ENCODE measurements around the gene PCNT. TPM values are rescaled to one million over a fixed set of nuclear protein-coding genes. Genes with fewer than 3 reads are reported as not detected.

Gene PCNT
- total and polyA plus RNA-seq, 9 of the 15 experiments (the other 6 are each of a cell fraction or from before 2014, with no cell fraction given) = 9.1 to 53.5 (median 31.3) TPM

DNA sequence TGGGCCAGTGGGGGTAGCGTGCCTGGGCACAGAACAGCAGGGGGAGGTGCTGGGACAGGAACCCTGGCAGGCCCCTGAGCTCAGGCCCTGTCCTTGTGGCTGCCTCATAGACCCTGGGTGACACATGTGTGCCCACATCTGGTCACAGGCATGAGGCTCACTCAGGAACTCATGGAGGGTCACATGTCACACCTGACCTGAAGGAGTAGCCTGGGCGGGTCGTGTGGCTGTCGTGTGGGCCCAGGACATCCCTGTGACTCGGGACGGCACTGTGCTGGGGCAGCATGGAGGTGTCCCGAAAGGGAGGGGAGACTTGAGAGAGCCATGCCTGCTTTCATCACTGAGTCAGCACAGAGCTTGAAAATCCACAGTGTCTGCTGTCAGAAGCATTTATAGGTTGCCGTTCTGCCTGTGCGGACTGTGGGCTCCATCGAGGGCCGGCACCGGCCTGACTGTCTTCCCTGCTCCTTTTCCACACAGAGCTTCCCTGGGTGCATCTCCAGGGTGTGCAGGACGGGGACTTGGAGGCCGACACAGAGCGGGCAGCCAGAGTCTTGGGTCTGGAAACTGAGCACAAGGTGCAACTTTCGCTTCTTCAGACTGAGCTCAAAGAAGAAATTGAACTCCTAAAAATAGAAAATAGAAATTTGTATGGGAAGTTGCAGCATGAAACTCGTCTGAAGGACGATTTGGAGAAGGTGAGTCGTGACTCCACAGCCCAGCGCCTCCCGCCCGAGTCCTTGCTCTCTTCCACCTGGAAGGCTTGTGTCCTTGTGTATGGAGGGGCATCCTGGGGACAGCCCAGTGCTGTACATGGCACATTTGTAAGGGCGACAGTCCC is 32.8 kb downstream of the PCNT start:
- no peak overlapping the region for H3K4me3 ChIP-seq
- BruUV-seq (replicated peaks) = no TSS peak
- peaks cover 0 to 11% of the 10 kb centered on the region in 2 experiments; a peak in 1 of 5 replicates for H3K4me1 ChIP-seq (replicated peaks in 1 of 2; ENCODE audit: control insufficient read depth in 2 of 2, insufficient read depth in 2 of 2, low read length in 2 of 2)
- TF ChIP-seq ZNF507 (tag; conservative IDR thresholded peaks at IDR 0.05) (no peak), ZNF445 (CRISPR knock-in tag; IDR thresholded peaks at IDR 0.05; ENCODE audit: low read depth) (no peak), NCOA2 (IDR thresholded peaks at IDR 0.05; ENCODE audit: partially characterized antibody in 2 of 2) (no peak), ZNF75A (CRISPR knock-in tag; IDR thresholded peaks at IDR 0.05) (no peak), SIRT6 (IDR thresholded peaks at IDR 0.05; ENCODE audit: low read depth, low read length) (no peak), NFRKB (IDR thresholded peaks at IDR 0.05; ENCODE audit: low read depth) (no peak), CC2D1A (IDR thresholded peaks at IDR 0.05) (no peak), RFX7 (CRISPR knock-in tag; IDR thresholded peaks at IDR 0.05) (no peak), ZNF24 (IDR thresholded peaks at IDR 0.05) (no peak), ZC3H8 (IDR thresholded peaks at IDR 0.05) (no peak), ZNF551 (CRISPR knock-in tag; IDR thresholded peaks at IDR 0.05) (no peak), MCM5 (IDR thresholded peaks at IDR 0.05; ENCODE audit: low read depth) (no peak), ZNF324 (CRISPR knock-in tag; IDR thresholded peaks at IDR 0.05) (no peak), FOS (IDR thresholded peaks at IDR 0.05; ENCODE audit: extremely low read depth, insufficient read length) (no peak)
- TF ChIP-seq, protein P1, sequence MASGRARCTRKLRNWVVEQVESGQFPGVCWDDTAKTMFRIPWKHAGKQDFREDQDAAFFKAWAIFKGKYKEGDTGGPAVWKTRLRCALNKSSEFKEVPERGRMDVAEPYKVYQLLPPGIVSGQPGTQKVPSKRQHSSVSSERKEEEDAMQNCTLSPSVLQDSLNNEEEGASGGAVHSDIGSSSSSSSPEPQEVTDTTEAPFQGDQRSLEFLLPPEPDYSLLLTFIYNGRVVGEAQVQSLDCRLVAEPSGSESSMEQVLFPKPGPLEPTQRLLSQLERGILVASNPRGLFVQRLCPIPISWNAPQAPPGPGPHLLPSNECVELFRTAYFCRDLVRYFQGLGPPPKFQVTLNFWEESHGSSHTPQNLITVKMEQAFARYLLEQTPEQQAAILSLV (tag; IDR thresholded peaks at IDR 0.05) = no peak
- TF ChIP-seq, protein P2, sequence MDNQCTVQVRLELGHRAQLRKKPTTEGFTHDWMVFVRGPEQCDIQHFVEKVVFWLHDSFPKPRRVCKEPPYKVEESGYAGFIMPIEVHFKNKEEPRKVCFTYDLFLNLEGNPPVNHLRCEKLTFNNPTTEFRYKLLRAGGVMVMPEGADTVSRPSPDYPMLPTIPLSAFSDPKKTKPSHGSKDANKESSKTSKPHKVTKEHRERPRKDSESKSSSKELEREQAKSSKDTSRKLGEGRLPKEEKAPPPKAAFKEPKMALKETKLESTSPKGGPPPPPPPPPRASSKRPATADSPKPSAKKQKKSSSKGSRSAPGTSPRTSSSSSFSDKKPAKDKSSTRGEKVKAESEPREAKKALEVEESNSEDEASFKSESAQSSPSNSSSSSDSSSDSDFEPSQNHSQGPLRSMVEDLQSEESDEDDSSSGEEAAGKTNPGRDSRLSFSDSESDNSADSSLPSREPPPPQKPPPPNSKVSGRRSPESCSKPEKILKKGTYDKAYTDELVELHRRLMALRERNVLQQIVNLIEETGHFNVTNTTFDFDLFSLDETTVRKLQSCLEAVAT (IDR thresholded peaks at IDR 0.05) = no peak
- DNase-seq (ENCODE audit: extremely low read depth in 1 of 4, low spot score in 3 of 4) (no peak), ATAC-seq (no peak), FAIRE-seq (no peak)
- ChIA-PET CTCF (ENCODE audit: low intra/inter-chr PET ratio) (no interaction called here), POLR2A (no interaction called here)
- no peak overlapping the region for H3K4me2 ChIP-seq (ENCODE audit: insufficient read depth, low read length)
- no peaks in the 10 kb centered on the region for H3K79me2 ChIP-seq (ENCODE audit: control insufficient read depth, insufficient read depth, low read length)
- in situ Hi-C loops (cut with MboI) (no loop called here), intact Hi-C loops (cut with micrococcal nuclease) (no loop called here)
- 90% methylated on average over 22 of the region's 23 CpGs for WGBS (ENCODE audit: insufficient coverage, low coverage, missing lambda C conversion rate)
- H3K9ac ChIP-seq (ENCODE audit: insufficient read depth in 1 of 2, low read depth in 2 of 2, low read length in 2 of 2) = no peak overlapping the region
- H3K27ac ChIP-seq (ENCODE audit: extremely low read depth, low read depth, low read length) = no peak overlapping the region
- no peaks in the 10 kb centered on the region for H3K9me3 ChIP-seq (replicated peaks; ENCODE audit: control insufficient read depth, insufficient read depth, low read depth, low read length)
- H3K27me3 ChIP-seq (ENCODE audit: control insufficient read depth in 2 of 2, insufficient read depth in 2 of 2, low read length in 2 of 2) = no peaks in the 10 kb centered on the region
- H3K36me3 ChIP-seq (ENCODE audit: control insufficient read depth, insufficient read depth, low read length) = peaks cover 82% of the 10 kb centered on the region; the same call in 2 of the 3 replicates
- H4K20me1 ChIP-seq (replicated peaks; ENCODE audit: control insufficient read depth, insufficient read depth, low read length) = peaks cover 5% of the 10 kb centered on the region; the same call in 1 of the 2 replicates
- H2AFZ ChIP-seq (ENCODE audit: low read depth, low read length) = no peak overlapping the region
- peaks cover 10% of the 10 kb centered on the region for H3K9me1 ChIP-seq (ENCODE audit: control insufficient read depth, insufficient read depth, low read length)
